H1 (cell line): ENCODE results near the gene PDK2. TPM values are rescaled to one million over a fixed set of nuclear protein-coding genes. Genes with fewer than 3 reads are reported as not detected.

Source experiments
- CTCF ChIA-PET: fragments of 300-600 bp; sonication (Branson Sonifier 250); formaldehyde crosslinking; loops from one replicate; lab custom pipeline; 2021; ENCODE audit not compliant: partially characterized antibody; lab: Charles Lee
- POLR2A ChIA-PET: fragments of 300-600 bp; sonication (Branson Sonifier 250); formaldehyde crosslinking; loops from one replicate; lab custom pipeline; 2021; ENCODE audit warnings: inconsistent platforms; ENCODE audit not compliant: partially characterized antibody; lab: Charles Lee
- DNase-seq, 2 experiments: peaks; one replicate each; pipeline versions ENCODE4 v3.0.0 to v3.0.0-alpha.2; 2010 to 2022; ENCODE audit warnings: low spot score in 2 of 2, low read depth in 1 of 2, mixed read lengths in 1 of 2
- FAIRE-seq: peaks from 2 replicates; lab custom pipeline; 2011; peaks lifted over from hg19 to GRCh38; lab: Jason Lieb, UNC
- H2AFZ ChIP-seq: 2 replicates; pipeline ENCODE4 v1.8.1; 2012; ENCODE audit warnings: low read length, inconsistent platforms
- H2AK5ac ChIP-seq: 2 replicates; pipeline ENCODE4 v1.6.1; 2013; ENCODE audit warnings: low read depth, low read length
- H2BK120ac ChIP-seq: replicated peaks from 2 replicates; pipeline ENCODE3; 2013; ENCODE audit warnings: low read depth, low read length, inconsistent platforms
- H2BK12ac ChIP-seq: 2 replicates; pipeline ENCODE4 v1.6.1; 2013; ENCODE audit warnings: low read depth, low read length
- H2BK15ac ChIP-seq: 2 replicates; pipeline ENCODE4 v1.6.1; 2013; ENCODE audit warnings: low read length
- H2BK20ac ChIP-seq: 2 replicates; pipeline ENCODE4 v1.6.1; 2013; ENCODE audit warnings: low read length
- H2BK5ac ChIP-seq: 2 replicates; pipeline ENCODE4 v1.6.1; 2013; ENCODE audit warnings: low read depth, low read length
- H3K14ac ChIP-seq: 2 replicates; pipeline ENCODE4 v1.6.1; 2013; ENCODE audit warnings: inconsistent platforms; ENCODE audit not compliant: insufficient read length
- H3K18ac ChIP-seq: 2 replicates; pipeline ENCODE4 v1.6.1; 2013; ENCODE audit warnings: low read length; ENCODE audit errors: extremely low read depth
- H3K23ac ChIP-seq: 2 replicates; pipeline ENCODE4 v1.6.1; 2013; ENCODE audit warnings: inconsistent platforms; ENCODE audit not compliant: insufficient read length
- H3K23me2 ChIP-seq: 2 replicates; pipeline ENCODE4 v1.6.1; 2013; ENCODE audit warnings: low read depth, low read length
- H3K27ac ChIP-seq: 2 replicates; pipeline ENCODE4 v1.6.1; 2011; ENCODE audit warnings: low read depth, low read length, inconsistent platforms
- H3K27me3 ChIP-seq, 4 experiments: replicated peaks in 1 of 4; 1 replicate in 1 of 4; 2 replicates in 3 of 4; pipeline versions ENCODE4 v1.6.1 to v1.8.1; 2011 to 2013; ENCODE audit warnings: low read length in 3 of 4, mild to moderate bottlenecking in 3 of 4, inconsistent platforms in 2 of 4, mixed read lengths in 2 of 4, moderate library complexity in 1 of 4; ENCODE audit not compliant: control insufficient read depth in 3 of 4, insufficient read depth in 3 of 4; ENCODE audit errors: extremely low read depth in 1 of 4
- H3K36me3 ChIP-seq, 4 experiments: 2 replicates each; pipeline versions ENCODE4 v1.6.1 to v1.8.1; 2011 to 2013; ENCODE audit warnings: mild to moderate bottlenecking in 4 of 4, low read length in 3 of 4, moderate library complexity in 2 of 4, control low read depth in 1 of 4, inconsistent platforms in 1 of 4; ENCODE audit not compliant: insufficient read depth in 4 of 4, control insufficient read depth in 2 of 4
- H3K4ac ChIP-seq: replicated peaks from 2 replicates; pipeline ENCODE3; 2013; ENCODE audit warnings: low read length, low read depth, mixed read lengths, inconsistent platforms; ENCODE audit not compliant: insufficient read length
- H3K4me1 ChIP-seq, 4 experiments: replicated peaks in 1 of 4; 1 replicate in 1 of 4; 2 replicates in 3 of 4; pipeline versions ENCODE4 v1.6.1 to v1.8.1; 2011 to 2013; ENCODE audit warnings: low read length in 3 of 4, inconsistent platforms in 2 of 4, mixed read lengths in 1 of 4; ENCODE audit not compliant: insufficient read depth in 4 of 4, control insufficient read depth in 3 of 4
- H3K4me2 ChIP-seq, 2 experiments: 2 replicates each; pipeline versions ENCODE4 v1.6.1 to v1.8.1; 2011 to 2013; ENCODE audit warnings: low read depth in 2 of 2, low read length in 2 of 2, control low read depth in 1 of 2, inconsistent platforms in 1 of 2, mild to moderate bottlenecking in 1 of 2; ENCODE audit not compliant: insufficient read depth in 1 of 2
- H3K4me3 ChIP-seq, 4 experiments: fragments of 200-600, 300-600 bp in 1 of 4; sonication (generic), shearing (Covaris generic), sonication (Bioruptor Twin) in 1 of 4; 2 replicates each; pipeline versions ENCODE4 v1.5.1 to v1.8.1; 2011 to 2016; ENCODE audit warnings: low read length in 4 of 4, low read depth in 3 of 4, control low read depth in 2 of 4, inconsistent platforms in 2 of 4, mild to moderate bottlenecking in 2 of 4, mixed read lengths in 1 of 4, moderate library complexity in 1 of 4; ENCODE audit not compliant: insufficient read depth in 2 of 4; ENCODE audit errors: extremely low read depth in 1 of 4
- H3K56ac ChIP-seq: replicated peaks from 2 replicates; pipeline ENCODE3; 2013; ENCODE audit warnings: low read depth, mild to moderate bottlenecking, mixed read lengths, low read length, inconsistent platforms; ENCODE audit not compliant: insufficient read length
- H3K79me1 ChIP-seq: 2 replicates; pipeline ENCODE4 v1.6.1; 2013; ENCODE audit warnings: low read depth, low read length, control low read depth
- H3K79me2 ChIP-seq, 2 experiments: 2 replicates each; pipeline versions ENCODE4 v1.6.1 to v1.8.1; 2012 to 2013; ENCODE audit warnings: low read length in 2 of 2, mild to moderate bottlenecking in 2 of 2, inconsistent platforms in 1 of 2; ENCODE audit not compliant: insufficient read depth in 2 of 2, control insufficient read depth in 1 of 2
- H3K9ac ChIP-seq, 4 experiments: replicated peaks in 1 of 4; 1 replicate in 1 of 4; 2 replicates in 3 of 4; pipeline versions ENCODE4 v1.6.1 to v1.8.1; 2011 to 2013; ENCODE audit warnings: low read depth in 3 of 4, low read length in 3 of 4, control low read depth in 2 of 4, mild to moderate bottlenecking in 2 of 4, moderate library complexity in 2 of 4, inconsistent platforms in 1 of 4; ENCODE audit errors: extremely low read depth in 1 of 4
- H3K9me3 ChIP-seq, 2 experiments: 2 replicates each; pipeline versions ENCODE4 v1.6.1 to v1.8.1; 2012 to 2013; ENCODE audit warnings: mild to moderate bottlenecking in 2 of 2, moderate library complexity in 2 of 2, control low read depth in 1 of 2, inconsistent platforms in 1 of 2, low read depth in 1 of 2, low read length in 1 of 2, mixed read lengths in 1 of 2; ENCODE audit not compliant: insufficient read depth in 2 of 2
- H4K20me1 ChIP-seq, 2 experiments: replicated peaks in 1 of 2; 2 replicates each; pipeline versions ENCODE3 to v1.8.1; 2011 to 2013; ENCODE audit warnings: inconsistent platforms in 2 of 2, low read length in 2 of 2, mild to moderate bottlenecking in 1 of 2; ENCODE audit not compliant: insufficient read depth in 2 of 2, control insufficient read depth in 1 of 2
- H4K5ac ChIP-seq: 2 replicates; pipeline ENCODE4 v1.6.1; 2013; ENCODE audit warnings: low read length, low read depth, mixed read lengths, inconsistent platforms; ENCODE audit not compliant: insufficient read length
- H4K8ac ChIP-seq: 2 replicates; pipeline ENCODE4 v1.8.0; 2013; ENCODE audit warnings: mild to moderate bottlenecking, moderate library complexity, low read length, inconsistent platforms; ENCODE audit not compliant: insufficient read depth; ENCODE audit errors: extremely low read depth
- H4K91ac ChIP-seq: replicated peaks from 2 replicates; pipeline ENCODE3; 2013; ENCODE audit warnings: low read length, mixed read lengths, inconsistent platforms; ENCODE audit not compliant: insufficient read length
- CHD2 ChIP-seq: IDR thresholded peaks from 2 replicates; pipeline ENCODE4 v1.6.1; 2012; ENCODE audit warnings: low read length, improper control_type of control experiment
- HDAC2 ChIP-seq, 2 experiments: fragments of 300-600 bp in 1 of 2; sonication (generic) in 1 of 2; IDR thresholded peaks; 2 replicates each; pipeline ENCODE4 v1.6.1; 2011 to 2012; ENCODE audit warnings: low read depth in 2 of 2, low read length in 2 of 2, mild to moderate bottlenecking in 2 of 2, moderate library complexity in 2 of 2, borderline replicate concordance in 1 of 2, inconsistent platforms in 1 of 2
- MAFK ChIP-seq: IDR thresholded peaks from 2 replicates; pipeline ENCODE4 v1.6.1; 2012; ENCODE audit warnings: low read depth, mild to moderate bottlenecking, improper control_type of control experiment, low read length
- NANOG ChIP-seq: IDR thresholded peaks from 2 replicates; pipeline ENCODE4 v1.6.1; 2011; ENCODE audit warnings: low read length, low read depth, mild to moderate bottlenecking, inconsistent platforms; ENCODE audit not compliant: insufficient read depth, poor library complexity, severe bottlenecking
- WGBS, 2 experiments: shearing (Covaris generic) in 1 of 2; methylation state at CpG; one replicate each; pipeline versions ENCODE4 v1.1.6 to v1.1.7; 2013 to 2015; ENCODE audit warnings: low lambda C conversion rate in 2 of 2, mixed read lengths in 2 of 2, inconsistent platforms in 1 of 2, low coverage in 1 of 2, missing lambda C conversion rate in 1 of 2; ENCODE audit not compliant: insufficient replicate concordance in 2 of 2, insufficient coverage in 1 of 2, insufficient read length in 1 of 2; ENCODE audit errors: extremely low coverage in 1 of 2, missing lambda C conversion rate in 1 of 2; 5-methylcytosine and 5-hydroxymethylcytosine counted together
- polyA plus RNA-seq, 7 experiments: library from polyadenylated mRNA; depleted of rRNA in 3 of 7; stranded (reverse) in 5 of 7; unstranded in 2 of 7; fragments of >200 nt in 5 of 7; fragments of 200-250 nt in 2 of 7; gene quantifications; 1 replicate in 5 of 7; 2 replicates in 1 of 7; 4 replicates in 1 of 7; pipeline versions ENCODE4 v1.2.1 to v1.2.3, GENCODE V29; 2011 to 2013; ENCODE audit warnings: missing spikeins in 2 of 7, mixed read lengths in 2 of 7
- total RNA-seq: library from RNA; stranded (reverse); fragmentation: NEBNext Ultra II Directional; extraction: Animal tissue kit (Norgen Biotek cat#: 25700); gene quantifications from 2 replicates; pipeline ENCODE4 v1.2.1, GENCODE V29; 2021
- TF ChIP-seq, protein P1 (sequence below): IDR thresholded peaks from 2 replicates; pipeline ENCODE4 v1.6.1; 2012; ENCODE audit warnings: inconsistent platforms

The PDK2 gene
- total and polyA plus RNA-seq, 2 of the 8 experiments (the other 6 are each of a cell fraction or from before 2014, with no cell fraction given): 18.3 to 121 TPM

- Histone ChIP-seq H4K20me1 (peaks cover 0 to 6% of the 10 kb centered on the region in 2 experiments), H3K36me3 (peaks cover 3 to 13% (median 13%) of the 10 kb centered on the region in 4 experiments; a peak in 5 of 8 replicates)
- TF ChIP-seq HDAC2 (IDR thresholded peaks at IDR 0.05; ENCODE audit: borderline replicate concordance in 1 of 2, low read depth in 2 of 2, low read length in 2 of 2): no peak
- TF ChIP-seq MAFK: no peak
- TF ChIP-seq, protein P1, sequence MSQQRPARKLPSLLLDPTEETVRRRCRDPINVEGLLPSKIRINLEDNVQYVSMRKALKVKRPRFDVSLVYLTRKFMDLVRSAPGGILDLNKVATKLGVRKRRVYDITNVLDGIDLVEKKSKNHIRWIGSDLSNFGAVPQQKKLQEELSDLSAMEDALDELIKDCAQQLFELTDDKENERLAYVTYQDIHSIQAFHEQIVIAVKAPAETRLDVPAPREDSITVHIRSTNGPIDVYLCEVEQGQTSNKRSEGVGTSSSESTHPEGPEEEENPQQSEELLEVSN: no peak
- no peak for TF ChIP-seq NANOG
- no peak for TF ChIP-seq CHD2
Measured at GRCh38 chr17:50136096-50136687, 41.0 kb downstream of the PDK2 start.

More at GRCh38 chr17:50136096-50136687, 41.0 kb downstream of the PDK2 start:
- FAIRE-seq: no peak
- Histone ChIP-seq H2AFZ (no peak overlapping the region), H3K18ac (no peak overlapping the region), H3K27ac (no peak overlapping the region), H2BK5ac (no peak overlapping the region), H3K79me2 (no peaks in the 10 kb centered on the region), H3K9me3 (no peaks in the 10 kb centered on the region), H2BK15ac (no peak overlapping the region), H3K4me1 (peaks cover 8 to 28% (median 17%) of the 10 kb centered on the region in 4 experiments), H4K5ac (no peak overlapping the region), H3K27me3 (peaks cover 0 to 8% (median 1%) of the 10 kb centered on the region in 4 experiments; a peak in 4 of 7 replicates), H2BK12ac (no peak overlapping the region), H3K4me3 (no peak overlapping the region), H3K79me1 (no peaks in the 10 kb centered on the region), H2BK20ac (no peak overlapping the region), H4K8ac (no peak overlapping the region), H3K23ac (no peak overlapping the region), H2BK120ac (no peak overlapping the region), H4K91ac (no peak overlapping the region), H3K56ac (no peak overlapping the region), H3K9ac (no peak overlapping the region), H3K4ac (no peak overlapping the region), H3K14ac (no peak overlapping the region), H3K4me2 (no peak overlapping the region), H2AK5ac (no peak overlapping the region), H3K23me2 (no peaks in the 10 kb centered on the region)
- whole genome bisulfite sequencing, 2 experiments: 91% methylated on average over 11 of the region's 11 CpGs; no CpG with 5 or more reads in 1 of the 2 experiments
- no peak for DNase-seq
- CTCF ChIA-PET: interaction anchor here (0.6 to 21.6 kb wide), 10 partner anchors 13 to 160 kb away, joined by 3 to 299 read pairs (median 8); partner anchors contain the start of genes PDK2, PPP1R9B and SGCA
- POLR2A ChIA-PET: interaction anchor here (0.8 to 1.1 kb wide), 2 partner anchors 9 to 10 kb away, joined by 4 to 5 read pairs; no protein-coding TSS in a partner anchor
